GM12878 (cell line): ENCODE data around the gene LCMT1. TPM values are rescaled to one million over a fixed set of nuclear protein-coding genes. Genes with fewer than 3 reads are reported as not detected.

Experiments
- ATF3 ChIP-seq: IDR thresholded peaks from 2 replicates; pipeline ENCODE4 v1.6.1; 2011; ENCODE audit warnings: low read depth, mild to moderate bottlenecking, low read length, moderate library complexity, borderline replicate concordance; ENCODE audit errors: extremely low read depth
- BHLHE40 ChIP-seq, 2 experiments: fragments of 450-650 bp in 1 of 2; IDR thresholded peaks; 2 replicates each; pipeline ENCODE4 v1.6.1; 2011 to 2017; ENCODE audit warnings: low read depth in 2 of 2, borderline replicate concordance in 1 of 2, improper control_type of control experiment in 1 of 2, low read length in 1 of 2, mild to moderate bottlenecking in 1 of 2
- CEBPB ChIP-seq, 2 experiments: fragments of 150-350 bp in 1 of 2; IDR thresholded peaks; 2 replicates each; pipeline ENCODE4 v1.6.1; 2012 to 2014; ENCODE audit warnings: low read depth in 2 of 2, low read length in 2 of 2, borderline replicate concordance in 1 of 2, inconsistent platforms in 1 of 2
- FOXK2 ChIP-seq: fragments of 450-650 bp; IDR thresholded peaks from 2 replicates; pipeline ENCODE4 v1.6.1; 2017; ENCODE audit warnings: mild to moderate bottlenecking, moderate library complexity
- RB1 ChIP-seq: fragments of 450-650 bp; formaldehyde crosslinking; IDR thresholded peaks from 2 replicates; pipeline ENCODE4 v1.6.1; 2017; ENCODE audit warnings: mild to moderate bottlenecking, borderline replicate concordance
- SMAD1 ChIP-seq: fragments of 450-650 bp; IDR thresholded peaks from 2 replicates; pipeline ENCODE4 v1.6.1; 2018; ENCODE audit warnings: mild to moderate bottlenecking, low read depth; ENCODE audit not compliant: partially characterized antibody
- YBX1 ChIP-seq: fragments of 450-650 bp; IDR thresholded peaks from 2 replicates; pipeline ENCODE4 v1.6.1; 2016; ENCODE audit warnings: antibody characterized with exemption
- YY1 ChIP-seq: IDR thresholded peaks from 2 replicates; pipeline ENCODE4 v1.6.1; 2011; ENCODE audit warnings: low read depth, mild to moderate bottlenecking, low read length
- ZBTB40 ChIP-seq: fragments of 450-650 bp; IDR thresholded peaks from 2 replicates; pipeline ENCODE4 v1.6.1; 2016; ENCODE audit warnings: mild to moderate bottlenecking, moderate library complexity, borderline replicate concordance
- ZNF207 ChIP-seq: fragments of 450-650 bp; IDR thresholded peaks from 2 replicates; pipeline ENCODE4 v1.6.1; 2014; ENCODE audit warnings: antibody characterized with exemption, mild to moderate bottlenecking, borderline replicate concordance
- ZNF687 ChIP-seq: fragments of 450-650 bp; IDR thresholded peaks from 2 replicates; pipeline ENCODE4 v1.6.1; 2017; ENCODE audit warnings: mild to moderate bottlenecking, moderate library complexity
- polyA plus RNA-seq, 11 experiments: library from polyadenylated mRNA; depleted of rRNA in 4 of 11; unstranded in 6 of 11; stranded (reverse) in 5 of 11; fragments of >200 nt; fragmentation: Nextera tagmentation in 4 of 11; fragmentation: Illumina TruSeq in 1 of 11; extraction: Ambion mirVana in 4 of 11; extraction: Trizol in 1 of 11; gene quantifications; 1 replicate in 1 of 11; 2 replicates in 10 of 11; pipeline versions ENCODE4 v1.2.1 to v1.2.3, GENCODE V29; 2011 to 2016; ENCODE audit warnings: inconsistent platforms in 2 of 11, missing spikeins in 2 of 11, low read depth in 1 of 11
- total RNA-seq, 4 experiments: library from RNA; depleted of rRNA in 3 of 4; stranded (reverse); fragments of >200 nt in 3 of 4; fragmentation: Illumina TruSeq in 1 of 4; extraction: Trizol in 1 of 4; gene quantifications; 2 replicates each; pipeline versions ENCODE4 v1.2.1 to v1.2.3, GENCODE V29; 2013 to 2021
- TF ChIP-seq, protein P1 (sequence below): IDR thresholded peaks from 2 replicates; pipeline ENCODE4 v1.6.1; 2012; ENCODE audit warnings: mild to moderate bottlenecking, low read depth, low read length
- TF ChIP-seq, protein P2 (sequence below): fragments of 450-650 bp; IDR thresholded peaks from 2 replicates; pipeline ENCODE4 v1.6.1; 2017; ENCODE audit warnings: mild to moderate bottlenecking
- TF ChIP-seq, protein P3 (sequence below): IDR thresholded peaks from 2 replicates; pipeline ENCODE4 v1.6.1; 2011; ENCODE audit warnings: low read depth, low read length, improper control_type of control experiment, borderline replicate concordance

Gene LCMT1
- total and polyA plus RNA-seq, 10 of the 15 experiments (the other 5 are each of a cell fraction or from before 2014, with no cell fraction given): 19.7 to 51.2 (median 32.6) TPM

- TF ChIP-seq, protein P1, sequence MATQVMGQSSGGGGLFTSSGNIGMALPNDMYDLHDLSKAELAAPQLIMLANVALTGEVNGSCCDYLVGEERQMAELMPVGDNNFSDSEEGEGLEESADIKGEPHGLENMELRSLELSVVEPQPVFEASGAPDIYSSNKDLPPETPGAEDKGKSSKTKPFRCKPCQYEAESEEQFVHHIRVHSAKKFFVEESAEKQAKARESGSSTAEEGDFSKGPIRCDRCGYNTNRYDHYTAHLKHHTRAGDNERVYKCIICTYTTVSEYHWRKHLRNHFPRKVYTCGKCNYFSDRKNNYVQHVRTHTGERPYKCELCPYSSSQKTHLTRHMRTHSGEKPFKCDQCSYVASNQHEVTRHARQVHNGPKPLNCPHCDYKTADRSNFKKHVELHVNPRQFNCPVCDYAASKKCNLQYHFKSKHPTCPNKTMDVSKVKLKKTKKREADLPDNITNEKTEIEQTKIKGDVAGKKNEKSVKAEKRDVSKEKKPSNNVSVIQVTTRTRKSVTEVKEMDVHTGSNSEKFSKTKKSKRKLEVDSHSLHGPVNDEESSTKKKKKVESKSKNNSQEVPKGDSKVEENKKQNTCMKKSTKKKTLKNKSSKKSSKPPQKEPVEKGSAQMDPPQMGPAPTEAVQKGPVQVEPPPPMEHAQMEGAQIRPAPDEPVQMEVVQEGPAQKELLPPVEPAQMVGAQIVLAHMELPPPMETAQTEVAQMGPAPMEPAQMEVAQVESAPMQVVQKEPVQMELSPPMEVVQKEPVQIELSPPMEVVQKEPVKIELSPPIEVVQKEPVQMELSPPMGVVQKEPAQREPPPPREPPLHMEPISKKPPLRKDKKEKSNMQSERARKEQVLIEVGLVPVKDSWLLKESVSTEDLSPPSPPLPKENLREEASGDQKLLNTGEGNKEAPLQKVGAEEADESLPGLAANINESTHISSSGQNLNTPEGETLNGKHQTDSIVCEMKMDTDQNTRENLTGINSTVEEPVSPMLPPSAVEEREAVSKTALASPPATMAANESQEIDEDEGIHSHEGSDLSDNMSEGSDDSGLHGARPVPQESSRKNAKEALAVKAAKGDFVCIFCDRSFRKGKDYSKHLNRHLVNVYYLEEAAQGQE: no peak
- no peak for TF ChIP-seq BHLHE40 (IDR thresholded peaks at IDR 0.05; ENCODE audit: borderline replicate concordance in 1 of 2, low read depth in 2 of 2, low read length in 1 of 2)
- TF ChIP-seq ZNF207: no peak
- no peak for TF ChIP-seq SMAD1
- no peak for TF ChIP-seq FOXK2
- TF ChIP-seq, protein P2, sequence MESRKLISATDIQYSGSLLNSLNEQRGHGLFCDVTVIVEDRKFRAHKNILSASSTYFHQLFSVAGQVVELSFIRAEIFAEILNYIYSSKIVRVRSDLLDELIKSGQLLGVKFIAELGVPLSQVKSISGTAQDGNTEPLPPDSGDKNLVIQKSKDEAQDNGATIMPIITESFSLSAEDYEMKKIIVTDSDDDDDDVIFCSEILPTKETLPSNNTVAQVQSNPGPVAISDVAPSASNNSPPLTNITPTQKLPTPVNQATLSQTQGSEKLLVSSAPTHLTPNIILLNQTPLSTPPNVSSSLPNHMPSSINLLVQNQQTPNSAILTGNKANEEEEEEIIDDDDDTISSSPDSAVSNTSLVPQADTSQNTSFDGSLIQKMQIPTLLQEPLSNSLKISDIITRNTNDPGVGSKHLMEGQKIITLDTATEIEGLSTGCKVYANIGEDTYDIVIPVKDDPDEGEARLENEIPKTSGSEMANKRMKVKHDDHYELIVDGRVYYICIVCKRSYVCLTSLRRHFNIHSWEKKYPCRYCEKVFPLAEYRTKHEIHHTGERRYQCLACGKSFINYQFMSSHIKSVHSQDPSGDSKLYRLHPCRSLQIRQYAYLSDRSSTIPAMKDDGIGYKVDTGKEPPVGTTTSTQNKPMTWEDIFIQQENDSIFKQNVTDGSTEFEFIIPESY: no peak
- no peak for TF ChIP-seq YBX1
- no peak for TF ChIP-seq ZNF687
- no peak for TF ChIP-seq ZBTB40
- no peak for TF ChIP-seq CEBPB (IDR thresholded peaks at IDR 0.05; ENCODE audit: borderline replicate concordance in 1 of 2, low read depth in 2 of 2, low read length in 2 of 2)
- TF ChIP-seq RB1: no peak
- no peak for TF ChIP-seq ATF3
- TF ChIP-seq, protein P3, sequence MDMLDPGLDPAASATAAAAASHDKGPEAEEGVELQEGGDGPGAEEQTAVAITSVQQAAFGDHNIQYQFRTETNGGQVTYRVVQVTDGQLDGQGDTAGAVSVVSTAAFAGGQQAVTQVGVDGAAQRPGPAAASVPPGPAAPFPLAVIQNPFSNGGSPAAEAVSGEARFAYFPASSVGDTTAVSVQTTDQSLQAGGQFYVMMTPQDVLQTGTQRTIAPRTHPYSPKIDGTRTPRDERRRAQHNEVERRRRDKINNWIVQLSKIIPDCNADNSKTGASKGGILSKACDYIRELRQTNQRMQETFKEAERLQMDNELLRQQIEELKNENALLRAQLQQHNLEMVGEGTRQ: no peak
- no peak for TF ChIP-seq YY1
Observed at GRCh38 chr16:25064937-25065336, 46.6 kb upstream of the LCMT1 start (continued).
